Rectal smooth muscle tissue (tissue), 1 donor: Measurements from ENCODE around the gene NDUFAF7.
"Not testable (repeated sequence)": the region's sequence is repeated elsewhere in the genome, so short reads cannot be mapped to it uniquely, and the experiment has no call there.

ENCODE experiments used
- H3K27ac ChIP-seq: one replicate; pipeline ENCODE4 v1.7.0; 2013; ENCODE audit warnings: low read depth, low read length, inconsistent platforms
- H3K27me3 ChIP-seq: one replicate; pipeline ENCODE4 v1.7.0; 2013; ENCODE audit warnings: low read length; ENCODE audit not compliant: control insufficient read depth, insufficient read depth
- H3K36me3 ChIP-seq: one replicate; pipeline ENCODE4 v1.7.0; 2013; ENCODE audit warnings: low read length; ENCODE audit not compliant: control insufficient read depth, insufficient read depth
- H3K4me1 ChIP-seq: one replicate; pipeline ENCODE4 v1.7.0; 2013; ENCODE audit warnings: low read length; ENCODE audit not compliant: control insufficient read depth, insufficient read depth
- H3K4me3 ChIP-seq: one replicate; pipeline ENCODE4 v1.7.0; 2013; ENCODE audit warnings: low read length
- H3K9ac ChIP-seq: one replicate; pipeline ENCODE4 v1.7.0; 2013; ENCODE audit warnings: low read length

Gene NDUFAF7

DNA sequence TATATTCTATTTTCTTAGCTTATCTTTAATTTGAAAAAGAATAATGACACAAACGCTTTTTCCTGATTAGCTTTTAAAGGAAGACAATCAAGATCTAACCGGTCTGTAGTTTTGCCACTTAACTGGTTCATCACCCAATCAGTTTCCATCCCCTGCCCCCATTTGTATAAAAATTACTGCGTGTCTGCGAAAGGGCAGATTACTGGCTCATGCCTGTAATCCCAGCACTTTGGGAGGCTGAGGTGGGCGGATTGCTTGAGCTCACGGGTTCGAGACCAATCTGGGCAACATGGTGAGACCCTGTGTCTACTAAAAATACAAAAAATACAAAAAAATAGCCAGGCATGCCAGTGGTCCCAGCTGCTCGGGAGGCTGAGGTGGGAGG is 32.8 kb upstream of the NDUFAF7 start:
- Histone ChIP-seq H3K4me1 (peaks cover 7% of the 10 kb centered on the region), H3K36me3 (peaks cover 5% of the 10 kb centered on the region), H3K9ac (no peak overlapping the region), H3K27me3 (no peaks in the 10 kb centered on the region), H3K4me3 (no peak overlapping the region), H3K27ac (no peak overlapping the region)

GRCh38 chr2:37201208-37201607 is 30.2 kb upstream of the NDUFAF7 start:
- no peak overlapping the region for H3K4me3 ChIP-seq
- no peak overlapping the region for H3K9ac ChIP-seq
- no peak overlapping the region for H3K27ac ChIP-seq
- H3K27me3 ChIP-seq = no peaks in the 10 kb centered on the region
- peaks cover 10% of the 10 kb centered on the region for H3K36me3 ChIP-seq
- H3K4me1 ChIP-seq = peaks cover 7% of the 10 kb centered on the region

DNA sequence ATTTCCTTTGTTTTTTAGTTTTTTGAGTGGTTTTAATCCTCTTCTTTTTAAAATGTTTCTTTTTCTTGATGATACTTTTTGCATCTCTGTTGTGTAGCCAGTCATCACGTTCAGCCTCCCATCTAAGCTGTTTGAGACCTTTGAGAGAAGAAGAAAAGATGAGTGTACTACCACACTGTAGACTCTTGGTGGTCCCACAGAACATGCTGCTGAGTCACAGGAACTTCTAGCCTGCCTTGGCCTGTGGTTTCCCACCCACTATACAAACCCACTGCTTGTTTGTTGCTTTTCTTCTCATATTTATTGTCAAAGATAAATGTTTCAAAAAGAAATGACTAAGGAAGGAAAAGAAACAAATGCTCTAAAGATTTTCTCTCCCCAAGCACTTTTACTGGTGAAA is 29.7 kb upstream of the NDUFAF7 start:
- Histone ChIP-seq H3K27me3 (no peaks in the 10 kb centered on the region), H3K9ac (no peak overlapping the region), H3K4me3 (no peak overlapping the region), H3K27ac (no peak overlapping the region), H3K4me1 (peaks cover 7% of the 10 kb centered on the region), H3K36me3 (peaks cover 11% of the 10 kb centered on the region)

- Histone ChIP-seq H3K27ac (no peak overlapping the region), H3K36me3 (peaks cover 11% of the 10 kb centered on the region), H3K4me1 (no peaks in the 10 kb centered on the region), H3K27me3 (no peaks in the 10 kb centered on the region), H3K9ac (no peak overlapping the region), H3K4me3 (no peak overlapping the region)
These were observed 27.8 kb upstream of the NDUFAF7 start for GRCh38 chr2:37203708-37204107.

- H3K27ac ChIP-seq, H3K9ac ChIP-seq, H3K27me3 ChIP-seq, H3K4me1 ChIP-seq, H3K4me3 ChIP-seq: not testable (repeated sequence)
- peaks cover 24% of the 10 kb centered on the region for H3K36me3 ChIP-seq
These were observed 26.3 kb upstream of the NDUFAF7 start for GRCh38 chr2:37205071-37205661.

DNA sequence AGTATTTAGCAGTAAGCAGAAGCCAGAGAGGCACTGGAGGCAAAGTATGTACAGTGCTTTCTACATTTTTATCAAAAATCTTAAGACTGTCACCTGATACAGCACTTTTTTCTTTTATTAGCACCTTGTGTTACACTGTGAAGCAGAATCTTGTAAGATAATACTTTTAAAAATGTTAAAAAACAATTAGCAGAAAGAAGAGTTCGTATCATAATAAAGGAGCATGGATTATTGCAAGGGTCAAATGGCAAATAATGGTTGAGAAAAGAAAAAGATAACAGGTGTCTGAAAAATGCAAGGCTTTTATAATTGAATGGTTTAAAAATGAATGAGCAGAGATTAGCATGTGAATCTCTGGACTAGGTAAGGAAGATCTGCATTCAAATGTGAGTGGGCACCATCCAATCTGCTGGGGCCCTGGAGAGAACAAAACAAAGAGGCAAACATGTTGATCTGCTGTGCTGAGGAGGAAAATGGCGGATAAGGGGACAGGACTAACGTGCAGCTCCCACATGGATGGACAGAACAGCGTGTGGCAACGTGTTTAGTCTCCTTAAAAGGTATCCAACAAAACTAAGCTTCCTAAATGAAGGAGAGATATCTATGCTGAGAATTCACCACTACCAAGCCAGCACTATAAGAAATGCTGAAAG is 25.6 kb upstream of the NDUFAF7 start:
- Histone ChIP-seq H3K9ac (no peak overlapping the region), H3K27ac (no peak overlapping the region), H3K36me3 (peaks cover 28% of the 10 kb centered on the region), H3K4me1 (no peaks in the 10 kb centered on the region), H3K27me3 (no peaks in the 10 kb centered on the region), H3K4me3 (no peak overlapping the region)

DNA sequence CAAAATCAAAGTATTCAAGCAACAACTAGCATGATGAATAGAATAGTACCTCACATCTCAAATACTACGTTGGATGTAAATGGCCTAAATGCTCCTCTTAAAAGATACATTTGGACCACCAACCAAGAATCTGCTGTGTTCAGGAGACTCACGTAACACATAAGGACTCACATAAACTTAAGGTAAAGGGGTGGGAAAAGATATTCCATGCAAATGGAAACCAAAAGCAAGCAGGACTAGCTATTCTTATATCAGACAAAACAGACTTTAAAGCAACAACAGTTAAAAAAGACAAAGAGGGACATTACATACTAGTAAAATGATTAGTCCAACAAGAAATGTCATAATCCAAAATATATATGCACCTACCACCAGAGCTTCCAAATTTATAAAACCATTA is 24.7 kb upstream of the NDUFAF7 start:
- not testable (repeated sequence) for H3K27ac ChIP-seq, H3K27me3 ChIP-seq, H3K4me3 ChIP-seq, H3K9ac ChIP-seq, H3K4me1 ChIP-seq
- peaks cover 28% of the 10 kb centered on the region for H3K36me3 ChIP-seq

GRCh38 chr2:37211212-37211611 is 20.2 kb upstream of the NDUFAF7 start:
- Histone ChIP-seq H3K9ac (no peak overlapping the region), H3K27me3 (no peaks in the 10 kb centered on the region), H3K4me1 (no peaks in the 10 kb centered on the region), H3K36me3 (peaks cover 20% of the 10 kb centered on the region), H3K27ac (no peak overlapping the region), H3K4me3 (no peak overlapping the region)

DNA sequence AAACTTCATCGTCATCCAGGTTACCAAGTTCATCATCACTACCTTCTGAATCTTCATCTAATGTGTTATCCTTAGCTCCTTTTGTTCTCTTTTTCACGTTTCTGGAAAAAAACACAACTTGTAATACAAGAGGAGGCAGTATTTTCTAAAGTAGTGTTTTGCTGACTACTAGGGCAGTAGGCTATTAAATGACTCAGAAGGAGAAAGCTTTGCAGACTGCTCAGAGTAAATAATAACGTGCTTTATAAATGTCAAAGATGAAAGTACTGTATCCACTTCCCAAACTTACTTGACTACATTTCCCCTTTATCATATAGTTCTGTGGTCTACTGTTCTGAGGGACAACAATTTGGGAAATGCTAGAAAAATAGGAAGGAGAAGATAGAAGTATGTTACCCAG is 19.5 kb upstream of the NDUFAF7 start:
- Histone ChIP-seq H3K27me3 (no peaks in the 10 kb centered on the region), H3K4me3 (no peak overlapping the region), H3K27ac (no peak overlapping the region), H3K4me1 (no peaks in the 10 kb centered on the region), H3K36me3 (peaks cover 23% of the 10 kb centered on the region), H3K9ac (no peak overlapping the region)

DNA sequence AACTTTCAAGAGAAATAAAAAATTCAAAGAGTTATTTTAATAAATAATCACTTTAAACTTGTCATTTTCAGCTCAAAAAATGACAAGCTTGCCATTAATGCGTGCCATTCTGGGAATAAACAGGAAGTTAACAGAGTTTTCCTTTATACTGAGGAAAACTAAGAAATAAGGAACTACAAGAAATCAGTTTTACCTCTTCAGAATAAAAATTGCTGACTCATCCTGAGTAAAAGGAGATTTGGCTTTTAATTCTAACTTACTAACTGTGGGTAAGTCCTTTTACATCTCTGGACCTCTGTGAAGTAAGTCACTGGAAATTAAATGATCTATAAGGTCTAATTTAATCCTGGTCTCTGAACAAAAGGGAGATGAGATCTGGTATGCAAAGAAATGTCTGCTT is 16.2 kb upstream of the NDUFAF7 start:
- no peak overlapping the region for H3K9ac ChIP-seq
- H3K4me1 ChIP-seq = no peaks in the 10 kb centered on the region
- no peaks in the 10 kb centered on the region for H3K27me3 ChIP-seq
- peaks cover 10% of the 10 kb centered on the region for H3K36me3 ChIP-seq
- H3K27ac ChIP-seq = no peak overlapping the region
- H3K4me3 ChIP-seq = no peak overlapping the region

GRCh38 chr2:37219046-37219445 is 12.4 kb upstream of the NDUFAF7 start:
- Histone ChIP-seq H3K4me3 (no peak overlapping the region), H3K36me3 (peaks cover 13% of the 10 kb centered on the region), H3K27me3 (no peaks in the 10 kb centered on the region), H3K4me1 (no peaks in the 10 kb centered on the region), H3K9ac (no peak overlapping the region), H3K27ac (no peak overlapping the region)

DNA sequence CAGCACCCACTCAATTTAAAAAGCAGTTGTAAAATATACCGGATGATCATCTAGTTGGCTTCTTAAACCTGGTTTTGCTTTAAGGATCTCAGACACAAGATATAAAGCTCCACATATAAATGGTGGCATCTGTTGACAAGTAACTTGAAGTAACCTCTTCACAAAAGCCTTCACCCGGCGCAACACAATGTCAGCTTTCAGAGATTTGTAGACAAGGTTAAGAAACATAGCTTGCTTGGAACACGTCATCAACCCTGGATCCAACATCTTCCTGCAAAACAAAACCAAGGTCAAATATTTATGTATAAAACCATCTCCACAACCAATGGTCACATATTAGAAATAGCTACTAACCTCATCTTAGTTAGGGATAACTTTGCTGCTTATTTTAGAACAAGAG is 8.3 kb upstream of the NDUFAF7 start:
- Histone ChIP-seq H3K4me3 (no peak overlapping the region), H3K27me3 (no peaks in the 10 kb centered on the region), H3K27ac (no peak overlapping the region)

GRCh38 chr2:37224063-37224462 is 7.4 kb upstream of the NDUFAF7 start:
- no peak overlapping the region for H3K4me3 ChIP-seq
- no peak overlapping the region for H3K27ac ChIP-seq
- no peaks in the 10 kb centered on the region for H3K27me3 ChIP-seq
- H3K4me1 ChIP-seq = no peaks in the 10 kb centered on the region
- H3K36me3 ChIP-seq = peaks cover 20% of the 10 kb centered on the region
- H3K9ac ChIP-seq = no peak overlapping the region

More for the DNA sequence above, 8.3 kb upstream of the NDUFAF7 start:
- peaks cover 17% of the 10 kb centered on the region for H3K36me3 ChIP-seq
- H3K4me1 ChIP-seq = no peaks in the 10 kb centered on the region
- no peak overlapping the region for H3K9ac ChIP-seq
